HG03432 (cell line): ENCODE measurements around the gene SIGMAR1.

Experiments used
- ATAC-seq: cut with Tn5 transposase; IDR thresholded peaks from one replicate; pipeline ENCODE4 v1.9.1; 2021; ENCODE audit warnings: mild to moderate bottlenecking, moderate library complexity; ENCODE audit not compliant: unreplicated experiment

SIGMAR1 gene

GRCh38 chr9:34633166-34633565, 4.4 kb downstream of the SIGMAR1 start:
- no peak for ATAC-seq

- ATAC-seq = no peak
Measured at GRCh38 chr9:34630402-34631154, 7.0 kb downstream of the SIGMAR1 start.

- ATAC-seq = no peak
Measured at GRCh38 chr9:34629491-34629808, 8.1 kb downstream of the SIGMAR1 start.

DNA sequence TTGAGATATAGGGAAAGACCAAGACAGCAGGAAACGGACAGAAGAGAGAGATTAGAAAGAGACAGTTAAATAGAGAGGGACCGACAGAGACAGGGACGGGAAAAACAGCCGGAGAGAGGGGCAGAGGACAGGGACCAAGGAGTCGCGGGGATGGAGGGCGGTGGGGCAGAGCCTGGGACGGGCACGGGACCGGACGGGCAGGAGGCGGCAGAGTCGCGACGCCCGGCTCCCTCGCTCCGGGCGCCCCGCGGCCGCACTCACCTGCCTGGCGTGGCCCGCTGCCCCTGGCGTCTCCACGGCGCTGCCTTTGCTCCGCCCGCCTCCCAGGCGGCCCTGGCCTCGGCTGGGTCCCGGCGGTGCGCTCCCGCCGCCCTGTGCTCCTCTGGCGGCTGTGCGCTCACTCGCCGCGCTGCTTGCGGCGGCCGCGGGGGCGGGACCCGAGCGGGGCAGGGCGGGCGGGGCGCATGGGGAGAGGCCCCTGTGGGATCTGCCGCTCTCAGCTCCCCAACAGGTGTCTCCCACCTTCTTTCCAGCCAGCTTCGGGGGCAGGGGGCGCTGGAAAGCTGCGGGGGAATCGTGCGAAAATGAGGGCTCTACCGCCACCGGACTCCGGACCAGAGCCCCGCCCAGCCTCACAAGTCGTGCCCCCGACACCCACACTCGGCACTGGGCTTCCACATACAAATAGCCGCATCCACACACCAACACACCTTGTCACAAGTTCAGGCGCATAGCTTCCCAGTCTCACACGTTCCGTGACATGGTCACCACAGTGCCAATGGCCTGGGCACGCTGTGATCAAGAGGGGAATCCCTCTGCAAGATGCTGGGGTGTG, 8.7 kb downstream of the SIGMAR1 start, which contains the start of gene ARID3C:
Gene ARID3C, minus strand, starts transcription at position 411 of the 835 bp plus-strand sequence. CDS start 1,052 bp downstream, outside the sequence.
- peak; percentile 57 for ATAC-seq

DNA sequence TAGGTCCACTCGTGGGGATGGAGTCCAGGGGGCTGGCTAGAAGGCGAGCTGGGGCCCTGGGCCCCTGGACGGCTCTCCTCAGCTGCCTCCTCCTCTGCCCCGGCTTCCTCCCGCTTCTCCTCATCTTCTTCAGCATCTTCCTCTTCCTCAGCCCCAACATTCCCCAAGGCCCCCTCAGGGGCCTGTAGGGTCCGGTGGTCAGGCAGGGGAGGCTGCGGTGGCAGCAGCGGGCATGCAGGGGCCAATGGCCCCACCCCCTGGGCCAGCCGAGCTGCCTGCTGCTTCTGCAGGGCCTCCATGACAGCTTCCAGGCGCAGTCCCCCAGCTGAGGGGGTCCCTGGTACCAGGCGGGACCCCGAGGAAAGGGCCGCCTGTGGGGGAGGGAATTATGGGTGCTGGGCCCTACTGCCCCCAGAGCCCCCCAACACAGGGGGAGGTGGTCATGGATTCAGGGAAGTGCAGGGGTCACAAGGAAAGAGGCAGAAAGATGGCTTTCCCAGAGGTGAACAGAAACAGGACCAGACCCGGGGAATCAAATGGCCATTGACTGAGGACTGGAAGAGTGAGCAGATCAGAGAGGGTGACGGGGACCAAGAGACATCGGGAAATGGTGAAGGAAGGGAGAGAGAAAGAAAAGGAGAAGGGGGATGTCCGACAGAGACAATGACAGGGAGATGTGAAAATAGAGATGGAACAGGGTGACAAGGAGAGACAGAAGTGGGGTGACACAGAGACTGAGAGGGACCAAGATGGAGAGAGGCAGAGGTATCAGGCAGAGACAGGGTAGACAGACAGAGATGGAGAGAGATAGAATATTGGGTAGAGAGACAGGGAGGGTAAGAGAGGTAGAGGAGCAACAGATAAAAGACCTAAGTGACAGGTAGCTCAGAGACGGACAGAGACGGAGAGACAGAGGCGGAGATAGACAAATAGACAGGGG, 9.6 kb downstream of the SIGMAR1 start:
- ATAC-seq = no peak

DNA sequence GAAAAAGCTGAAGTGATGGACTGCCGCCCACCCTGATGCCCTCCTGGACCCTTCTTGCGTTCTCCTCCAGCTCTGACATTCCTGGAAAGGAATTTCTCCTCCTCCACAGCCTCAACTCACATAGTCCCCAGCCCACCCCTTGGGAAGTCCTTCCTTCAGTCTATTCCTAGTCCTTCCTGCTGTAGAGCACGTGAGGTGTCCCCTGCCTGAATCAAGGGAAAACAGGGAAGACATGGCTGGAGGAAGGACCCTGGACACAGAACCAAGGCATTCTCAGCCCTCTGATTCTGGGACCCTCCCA, 12.5 kb downstream of the SIGMAR1 start:
- no peak for ATAC-seq

GRCh38 chr9:34624475-34625185, 13.0 kb downstream of the SIGMAR1 start:
- no peak for ATAC-seq

- ATAC-seq = no peak
Measured at GRCh38 chr9:34623374-34624235, 14.0 kb downstream of the SIGMAR1 start.

DNA sequence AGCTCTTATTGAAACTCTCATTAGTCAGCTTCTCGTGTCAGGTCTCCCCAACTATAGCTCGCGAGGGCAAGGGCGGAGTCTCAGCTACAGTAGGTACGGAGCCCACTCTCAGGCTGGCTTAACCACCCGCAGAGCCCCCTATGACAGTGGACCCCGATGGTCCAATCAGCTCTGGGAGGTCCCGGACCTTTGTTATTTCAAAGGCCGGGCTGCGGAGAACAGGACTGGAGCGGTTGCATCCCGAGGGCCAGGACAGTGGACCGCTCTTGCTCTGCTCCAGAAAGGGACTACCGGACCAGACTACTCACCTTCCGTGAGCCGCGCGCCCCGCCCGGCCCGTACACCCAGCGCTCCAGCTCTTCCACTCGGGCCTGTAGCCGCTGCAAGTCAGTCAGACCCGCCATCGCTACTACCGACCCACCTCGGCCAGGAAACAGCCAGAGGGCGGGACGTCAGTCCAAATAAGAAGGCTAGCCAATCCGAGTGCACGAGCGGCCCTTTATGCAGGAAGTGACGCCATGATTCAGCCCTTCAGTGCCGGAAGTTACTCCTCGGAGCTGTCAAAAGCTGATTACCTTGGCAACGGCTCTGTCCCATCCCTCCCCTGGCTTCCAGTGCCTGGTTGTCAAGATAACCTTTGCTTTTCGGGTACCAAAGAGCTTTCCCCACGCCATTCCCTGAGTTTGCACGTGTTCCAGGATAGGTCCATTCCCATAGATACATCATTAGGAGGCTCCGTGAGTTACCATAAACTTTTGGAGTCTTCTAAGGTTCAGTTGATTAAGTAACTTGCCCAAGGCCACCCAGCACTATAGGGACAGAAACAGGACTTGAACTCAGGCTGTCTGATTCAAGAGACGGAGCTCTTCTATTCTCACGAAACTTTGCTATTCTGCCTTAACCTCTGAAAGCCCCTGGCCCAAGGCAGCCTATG, 17.3 kb downstream of the SIGMAR1 start, which contains the start of gene DCTN3:
Gene DCTN3, minus strand, starts transcription at position 435 of the 934 bp plus-strand sequence. Its CDS starts 31 bp downstream, at position 404.
- ATAC-seq = peak; percentile 99

DNA sequence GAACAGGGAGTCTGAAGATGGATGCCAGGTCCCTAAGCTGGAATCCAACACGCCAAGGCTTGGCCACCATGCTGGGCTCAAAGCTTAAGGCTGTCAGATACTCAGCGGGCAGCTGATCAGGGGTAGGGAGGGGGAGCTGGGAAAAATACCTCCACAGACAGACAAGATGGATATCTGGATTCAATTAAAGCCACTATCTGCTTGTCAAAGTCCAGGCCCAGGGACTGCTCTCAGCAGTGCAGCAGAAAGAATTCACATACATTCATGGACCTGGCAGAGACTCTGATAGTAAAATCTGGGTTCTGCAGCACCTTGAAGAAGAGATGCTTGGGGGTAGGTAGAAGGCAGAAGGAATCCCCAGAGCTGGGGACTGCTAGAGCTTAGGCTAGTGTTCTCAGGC, 22.5 kb downstream of the SIGMAR1 start:
- ATAC-seq = no peak

DNA sequence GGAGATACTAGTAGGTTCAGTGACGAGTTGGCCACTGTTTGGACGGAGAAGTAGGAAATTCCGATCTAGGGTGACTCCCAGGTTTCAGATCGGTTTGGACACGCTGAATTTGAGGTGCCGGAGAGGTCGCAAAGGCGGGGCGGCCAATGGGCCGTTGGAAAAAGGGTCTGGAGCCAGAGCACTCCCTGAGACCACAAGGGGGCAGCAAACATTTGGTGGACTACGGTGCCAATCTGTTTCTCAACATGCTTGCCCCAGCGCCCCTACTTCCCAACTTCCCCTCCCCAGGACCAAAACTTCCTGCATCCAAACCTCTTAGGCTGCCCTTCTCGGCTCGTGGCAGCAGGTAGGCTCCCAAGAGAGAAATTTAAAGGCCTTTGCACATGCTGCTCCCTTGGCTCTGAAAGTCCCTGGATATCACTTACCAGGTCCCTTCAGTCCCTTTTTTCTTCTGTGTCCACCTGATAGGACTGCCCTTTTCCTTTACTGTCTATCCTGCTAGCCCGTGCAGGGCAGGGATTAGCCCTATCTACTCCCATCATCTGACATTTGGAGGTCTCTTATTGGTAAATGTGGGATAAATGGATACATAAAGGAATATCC, 24.7 kb downstream of the SIGMAR1 start:
- peak; percentile 42 for ATAC-seq

GRCh38 chr9:34611811-34612787, 25.5 kb downstream of the SIGMAR1 start, which contains the start of gene RPP25L:
TSS of gene RPP25L (minus strand) at chr9:34612097. CDS start at chr9:34611296, 801 bp downstream.
- peak; percentile 93 for ATAC-seq

DNA sequence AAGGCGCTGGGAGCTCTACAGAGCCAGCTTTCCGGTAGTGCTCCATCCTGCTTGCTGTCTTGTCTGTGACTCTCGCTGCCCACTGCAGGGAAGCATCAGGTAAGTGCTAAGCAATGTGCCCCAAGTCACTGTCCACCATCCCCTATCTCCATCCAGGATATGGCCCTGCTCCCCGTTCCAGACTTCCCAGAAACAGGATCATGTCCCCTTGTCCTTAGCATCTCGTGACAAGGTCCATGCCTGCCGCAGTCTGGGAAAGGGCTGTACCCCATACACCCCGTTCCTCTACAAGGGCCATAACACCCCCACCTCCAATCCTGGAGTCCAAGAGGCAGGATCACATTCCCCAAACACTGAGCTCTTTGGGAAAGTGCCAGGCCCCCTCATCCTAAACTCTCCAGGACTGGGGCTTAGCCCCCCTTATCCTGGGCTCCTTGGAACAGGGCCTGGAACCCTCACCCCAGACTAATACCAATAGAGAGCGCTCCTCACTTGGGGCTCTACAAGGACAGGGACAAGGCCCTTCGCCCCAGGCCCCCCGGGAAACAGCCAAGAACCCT, 26.3 kb downstream of the SIGMAR1 start:
- ATAC-seq = peak; percentile 12

GRCh38 chr9:34610434-34611206, 27.0 kb downstream of the SIGMAR1 start:
- ATAC-seq = no peak

DNA sequence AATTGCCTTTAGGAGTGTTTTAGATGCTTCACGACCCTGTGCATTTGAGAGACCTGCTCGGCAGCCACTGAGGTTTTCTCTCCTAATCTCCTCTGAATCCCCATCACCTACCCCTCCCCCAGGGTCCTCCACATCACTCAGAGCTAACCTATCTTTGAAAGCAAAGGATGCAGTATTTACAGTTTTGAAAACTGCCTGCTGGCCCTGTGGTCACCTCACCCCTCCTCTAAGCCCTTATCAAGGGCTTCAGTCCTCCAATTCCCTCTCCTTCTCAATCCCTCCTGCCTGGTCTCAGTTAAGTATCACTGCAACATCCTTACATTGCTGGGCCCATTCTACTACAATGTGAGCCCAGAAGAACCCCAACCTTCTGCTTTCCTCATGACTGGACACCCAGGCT, 30.3 kb downstream of the SIGMAR1 start:
- no peak for ATAC-seq

DNA sequence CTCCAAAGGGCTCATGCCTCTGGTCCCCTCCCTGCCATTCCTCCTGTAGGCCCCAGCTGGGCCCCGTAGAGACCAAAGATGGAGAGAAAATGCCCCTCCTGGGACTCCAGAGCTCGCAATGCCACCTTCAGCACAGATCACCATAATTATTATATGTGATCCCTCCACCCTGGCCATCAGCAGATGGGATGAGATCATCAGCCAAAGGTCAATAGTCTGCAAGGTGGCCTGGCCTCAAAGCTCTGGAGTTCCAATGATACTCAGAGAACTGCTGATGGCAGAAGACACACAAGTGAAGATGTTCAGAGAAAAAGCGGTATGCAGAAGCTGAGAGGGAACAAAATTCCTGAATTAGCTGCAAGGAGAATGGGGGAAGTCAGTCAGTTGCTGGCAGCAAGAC, 30.7 kb downstream of the SIGMAR1 start:
- no peak for ATAC-seq
